Activated naive CD8-positive, alpha-beta T cell treated with anti-CD3 and anti-CD28 coated beads, Interleukin-2, amount 50 U/mL, for 24 hours (primary cell): ENCODE results near the gene UAP1L1.
"Not testable (repeated sequence)": the region's sequence is repeated elsewhere in the genome, so short reads cannot be mapped to it uniquely, and the experiment has no call there.

Experiments
- ATAC-seq: fragments of 150-1000 bp; cut with Tn5 transposase; one replicate; pipeline ENCODE4 v1.10.0; 2021
- DNase-seq: peaks from one replicate; pipeline ENCODE4 v3.0.0; 2021
- H3K27ac Mint-ChIP-seq: one replicate; pipeline ENCODE4 v1.8.0; 2021; ENCODE audit warnings: mild to moderate bottlenecking, mixed read lengths
- H3K27me3 Mint-ChIP-seq: one replicate; pipeline ENCODE4 v1.8.0; 2021; ENCODE audit warnings: mixed read lengths
- H3K36me3 Mint-ChIP-seq: one replicate; pipeline ENCODE4 v1.8.0; 2021; ENCODE audit warnings: low read depth, mixed read lengths
- H3K4me1 Mint-ChIP-seq: one replicate; pipeline ENCODE4 v1.8.0; 2021; ENCODE audit warnings: mixed read lengths
- H3K4me3 Mint-ChIP-seq: one replicate; pipeline ENCODE4 v1.8.0; 2021; ENCODE audit warnings: mild to moderate bottlenecking, moderate library complexity, mixed read lengths
- H3K9me3 Mint-ChIP-seq: one replicate; pipeline ENCODE4 v1.8.0; 2021; ENCODE audit warnings: mixed read lengths

UAP1L1 gene

GRCh38 chr9:137062798-137063197, 14.5 kb upstream of the UAP1L1 start:
- H3K4me1 Mint-ChIP-seq, H3K36me3 Mint-ChIP-seq, H3K27me3 Mint-ChIP-seq, H3K4me3 Mint-ChIP-seq, ATAC-seq, DNase-seq, H3K9me3 Mint-ChIP-seq, H3K27ac Mint-ChIP-seq: not testable (repeated sequence)

- Mint-ChIP-seq H3K4me1 (peaks cover 4% of the 10 kb centered on the region), H3K27ac (no peak overlapping the region), H3K36me3 (no peaks in the 10 kb centered on the region), H3K27me3 (peaks cover 2% of the 10 kb centered on the region), H3K4me3 (no peak overlapping the region), H3K9me3 (no peaks in the 10 kb centered on the region)
- DNase-seq (no peak), ATAC-seq (no peak)
Observed at GRCh38 chr9:137063311-137064026, 13.8 kb upstream of the UAP1L1 start.

GRCh38 chr9:137064027-137064879, 13.1 kb upstream of the UAP1L1 start:
- Mint-ChIP-seq H3K27me3 (peaks cover 2% of the 10 kb centered on the region), H3K4me1 (peaks cover 5% of the 10 kb centered on the region), H3K36me3 (no peaks in the 10 kb centered on the region), H3K9me3 (no peaks in the 10 kb centered on the region), H3K27ac (no peak overlapping the region), H3K4me3 (no peak overlapping the region)
- peak; percentile 78 for DNase-seq
- ATAC-seq: no peak

GRCh38 chr9:137064880-137065164, 12.5 kb upstream of the UAP1L1 start:
- no peak for ATAC-seq
- no peak for DNase-seq
- Mint-ChIP-seq H3K27ac (no peak overlapping the region), H3K4me3 (no peak overlapping the region), H3K4me1 (peaks cover 6% of the 10 kb centered on the region), H3K36me3 (no peaks in the 10 kb centered on the region), H3K27me3 (peaks cover 2% of the 10 kb centered on the region), H3K9me3 (no peaks in the 10 kb centered on the region)

- Mint-ChIP-seq H3K4me1 (peaks cover 7% of the 10 kb centered on the region), H3K27me3 (peaks cover 2% of the 10 kb centered on the region), H3K4me3 (no peak overlapping the region), H3K9me3 (no peaks in the 10 kb centered on the region), H3K27ac (no peak overlapping the region), H3K36me3 (no peaks in the 10 kb centered on the region)
- ATAC-seq (no peak), DNase-seq (no peak)
Observed at GRCh38 chr9:137065336-137065967, 11.9 kb upstream of the UAP1L1 start.

- DNase-seq: no peak
- Mint-ChIP-seq H3K27me3 (peaks cover 2% of the 10 kb centered on the region), H3K36me3 (no peaks in the 10 kb centered on the region), H3K4me3 (no peak overlapping the region), H3K27ac (no peak overlapping the region), H3K9me3 (no peaks in the 10 kb centered on the region), H3K4me1 (peaks cover 14% of the 10 kb centered on the region)
- ATAC-seq: no peak
Observed at GRCh38 chr9:137066096-137066861, 11.0 kb upstream of the UAP1L1 start.

GRCh38 chr9:137067860-137068538, 9.3 kb upstream of the UAP1L1 start:
- no peak overlapping the region for H3K27ac Mint-ChIP-seq
- no peaks in the 10 kb centered on the region for H3K9me3 Mint-ChIP-seq
- H3K27me3 Mint-ChIP-seq: peaks cover 2% of the 10 kb centered on the region
- no peaks in the 10 kb centered on the region for H3K36me3 Mint-ChIP-seq
- peaks cover 17% of the 10 kb centered on the region for H3K4me1 Mint-ChIP-seq
- ATAC-seq: peak; percentile 55
- peak; percentile 89 for DNase-seq
- peak overlapping the region; percentile 55 for H3K4me3 Mint-ChIP-seq

- DNase-seq (no peak), ATAC-seq (no peak)
- H3K27me3 Mint-ChIP-seq: peaks cover 2% of the 10 kb centered on the region
- H3K36me3 Mint-ChIP-seq: no peaks in the 10 kb centered on the region
- H3K4me1 Mint-ChIP-seq: peaks cover 19% of the 10 kb centered on the region
- no peak overlapping the region for H3K27ac Mint-ChIP-seq
- H3K9me3 Mint-ChIP-seq: no peaks in the 10 kb centered on the region
- peak overlapping the region; percentile 55 for H3K4me3 Mint-ChIP-seq
Observed at GRCh38 chr9:137068539-137069507, 8.5 kb upstream of the UAP1L1 start.

- Mint-ChIP-seq H3K4me3 (peak overlapping the region; percentile 55), H3K9me3 (no peaks in the 10 kb centered on the region), H3K4me1 (peaks cover 19% of the 10 kb centered on the region), H3K36me3 (no peaks in the 10 kb centered on the region), H3K27me3 (no peaks in the 10 kb centered on the region), H3K27ac (no peak overlapping the region)
- no peak for DNase-seq
- ATAC-seq: no peak
Observed at GRCh38 chr9:137069508-137070091, 7.7 kb upstream of the UAP1L1 start.

GRCh38 chr9:137070201-137070905, 7.0 kb upstream of the UAP1L1 start, which contains the start of gene SAPCD2:
Gene SAPCD2, minus strand, starts transcription at chr9:137070557. Its CDS starts 97 bp downstream, at chr9:137070460.
- DNase-seq (peak; percentile 81), ATAC-seq (peak; percentile 87)
- H3K9me3 Mint-ChIP-seq: no peaks in the 10 kb centered on the region
- H3K36me3 Mint-ChIP-seq: no peaks in the 10 kb centered on the region
- H3K4me3 Mint-ChIP-seq: peak within 1 kb of the TSS; percentile 77
- peak within 1 kb of the TSS; percentile 72 for H3K27ac Mint-ChIP-seq
- H3K4me1 Mint-ChIP-seq: peaks cover 19% of the 10 kb centered on the region
- H3K27me3 Mint-ChIP-seq: no peaks in the 10 kb centered on the region

GRCh38 chr9:137070906-137071275, 6.4 kb upstream of the UAP1L1 start:
- no peak for ATAC-seq
- peak overlapping the region; percentile 77 for H3K4me3 Mint-ChIP-seq
- no peaks in the 10 kb centered on the region for H3K9me3 Mint-ChIP-seq
- no peaks in the 10 kb centered on the region for H3K27me3 Mint-ChIP-seq
- no peak for DNase-seq
- no peaks in the 10 kb centered on the region for H3K36me3 Mint-ChIP-seq
- H3K4me1 Mint-ChIP-seq: peaks cover 19% of the 10 kb centered on the region
- peak overlapping the region; percentile 72 for H3K27ac Mint-ChIP-seq

GRCh38 chr9:137071282-137071681, 6.0 kb upstream of the UAP1L1 start:
- DNase-seq (no peak), ATAC-seq (no peak)
- Mint-ChIP-seq H3K4me1 (peaks cover 19% of the 10 kb centered on the region), H3K36me3 (no peaks in the 10 kb centered on the region), H3K4me3 (peak overlapping the region; percentile 77), H3K27me3 (no peaks in the 10 kb centered on the region), H3K9me3 (no peaks in the 10 kb centered on the region), H3K27ac (peak overlapping the region; percentile 72)
